Liver (tissue), 9 donors: ENCODE measurements around the gene AP4E1. TPM values are rescaled to one million over a fixed set of nuclear protein-coding genes. Genes with fewer than 3 reads are reported as not detected.

Source experiments
- DNase-seq: peaks from one replicate; pipeline ENCODE4 v3.0.0-alpha.2; 2017; ENCODE audit warnings: low spot score
- H3K27ac ChIP-seq, 2 donors: one replicate each; pipeline ENCODE4 v1.7.0; 2013; ENCODE audit warnings: inconsistent platforms in 2 of 2, low read length in 2 of 2, control low read depth in 1 of 2, low read depth in 1 of 2, mild to moderate bottlenecking in 1 of 2
- H3K27me3 ChIP-seq, 4 donors: one replicate each; pipeline versions ENCODE4 v1.6.1 to v1.7.0; 2013; ENCODE audit warnings: low read length in 3 of 4, inconsistent platforms in 1 of 4, mild to moderate bottlenecking in 1 of 4, moderate library complexity in 1 of 4; ENCODE audit not compliant: control insufficient read depth in 4 of 4, insufficient read depth in 4 of 4
- H3K36me3 ChIP-seq, 4 donors: one replicate each; pipeline versions ENCODE4 v1.6.1 to v1.7.0; 2013; ENCODE audit warnings: low read length in 3 of 4, mild to moderate bottlenecking in 3 of 4, low read depth in 1 of 4, moderate library complexity in 1 of 4; ENCODE audit not compliant: control insufficient read depth in 4 of 4, insufficient read depth in 3 of 4
- H3K4me1 ChIP-seq, 4 donors: one replicate each; pipeline versions ENCODE4 v1.6.1 to v1.7.0; 2013; ENCODE audit warnings: low read length in 3 of 4, mild to moderate bottlenecking in 3 of 4, moderate library complexity in 1 of 4; ENCODE audit not compliant: control insufficient read depth in 4 of 4, insufficient read depth in 4 of 4
- H3K4me3 ChIP-seq, 3 donors: one replicate each; pipeline versions ENCODE4 v1.6.1 to v1.7.0; 2013; ENCODE audit warnings: low read length in 3 of 3, control low read depth in 1 of 3, low read depth in 1 of 3, mild to moderate bottlenecking in 1 of 3
- H3K9ac ChIP-seq, 2 donors: one replicate each; pipeline ENCODE4 v1.7.0; 2013; ENCODE audit warnings: low read length in 2 of 2, mild to moderate bottlenecking in 2 of 2, moderate library complexity in 2 of 2, control low read depth in 1 of 2, low read depth in 1 of 2
- H3K9me3 ChIP-seq, 4 donors: one replicate each; pipeline versions ENCODE4 v1.6.1 to v1.7.0; 2013; ENCODE audit warnings: low read length in 3 of 4; ENCODE audit not compliant: control insufficient read depth in 4 of 4
- EGR1 ChIP-seq, 2 donors: IDR thresholded peaks; 2 replicates each; pipeline ENCODE4 v1.6.1; 2016 to 2018; ENCODE audit warnings: antibody characterized with exemption in 2 of 2, low read depth in 2 of 2
- FOXA1 ChIP-seq: IDR thresholded peaks from 2 replicates; pipeline ENCODE4 v1.6.1; 2016; ENCODE audit warnings: antibody characterized with exemption
- FOXA2 ChIP-seq: IDR thresholded peaks from 2 replicates; pipeline ENCODE4 v1.6.1; 2016; ENCODE audit warnings: antibody characterized with exemption
- GABPA ChIP-seq, 2 donors: IDR thresholded peaks in 1 of 2; conservative IDR thresholded peaks in 1 of 2; 2 replicates each; pipeline ENCODE4 v1.6.1; 2016; ENCODE audit warnings: antibody characterized with exemption in 2 of 2, mild to moderate bottlenecking in 1 of 2, moderate library complexity in 1 of 2
- HNF4A ChIP-seq, 2 donors: conservative IDR thresholded peaks; 2 replicates each; pipeline ENCODE4 v1.6.1; 2016; ENCODE audit warnings: antibody characterized with exemption in 2 of 2, mild to moderate bottlenecking in 2 of 2
- HNF4G ChIP-seq: IDR thresholded peaks from 2 replicates; pipeline ENCODE4 v1.6.1; 2016; ENCODE audit warnings: antibody characterized with exemption
- JUND ChIP-seq, 2 donors: IDR thresholded peaks; 2 replicates each; pipeline ENCODE4 v1.6.1; 2016; ENCODE audit warnings: antibody characterized with exemption in 2 of 2
- MAX ChIP-seq: IDR thresholded peaks from 2 replicates; pipeline ENCODE4 v1.6.1; 2016; ENCODE audit warnings: antibody characterized with exemption
- NR2F2 ChIP-seq: IDR thresholded peaks from 2 replicates; pipeline ENCODE4 v1.6.1; 2016; ENCODE audit warnings: antibody characterized with exemption
- RAD21 ChIP-seq, 2 donors: IDR thresholded peaks; 2 replicates each; pipeline ENCODE4 v1.6.1; 2016; ENCODE audit warnings: antibody characterized with exemption in 2 of 2, mild to moderate bottlenecking in 2 of 2
- RXRA ChIP-seq, 2 donors: IDR thresholded peaks; 2 replicates each; pipeline ENCODE4 v1.6.1; 2017 to 2018; ENCODE audit warnings: antibody characterized with exemption in 2 of 2, mild to moderate bottlenecking in 1 of 2
- SP1 ChIP-seq: IDR thresholded peaks from 2 replicates; pipeline ENCODE4 v1.6.1; 2018; ENCODE audit warnings: antibody characterized with exemption, mild to moderate bottlenecking
- TAF1 ChIP-seq: conservative IDR thresholded peaks from 2 replicates; pipeline ENCODE4 v1.6.1; 2016; ENCODE audit warnings: antibody characterized with exemption, mild to moderate bottlenecking
- YY1 ChIP-seq: IDR thresholded peaks from 2 replicates; pipeline ENCODE4 v1.6.1; 2016; ENCODE audit warnings: antibody characterized with exemption, mild to moderate bottlenecking
- ZBTB33 ChIP-seq: IDR thresholded peaks from 2 replicates; pipeline ENCODE4 v1.6.1; 2016; ENCODE audit warnings: antibody characterized with exemption
- WGBS: extraction: QIAGEN DNeasy Blood & Tissue Kit; methylation state at CpG from one replicate; pipeline ENCODE4 v1.1.7; 2013; 5-methylcytosine and 5-hydroxymethylcytosine counted together
- polyA plus RNA-seq, 2 donors: library from polyadenylated mRNA; stranded (reverse) in 1 of 2; unstranded in 1 of 2; fragments of 200-250 nt in 1 of 2; fragments of >200 nt in 1 of 2; fragmentation: Nextera tagmentation in 1 of 2; extraction: Ambion mirVana in 1 of 2; gene quantifications; one replicate each; pipeline versions ENCODE4 v1.2.1 to v1.2.3, GENCODE V29; 2013 to 2015
- total RNA-seq, 2 donors: library from RNA; depleted of rRNA; stranded (reverse); fragments of >200 nt; gene quantifications; one replicate each; pipeline ENCODE4 v1.2.3, GENCODE V29; 2014
- TF ChIP-seq, protein P1 (sequence below): IDR thresholded peaks from 2 replicates; pipeline ENCODE4 v1.6.1; 2016; ENCODE audit warnings: antibody characterized with exemption, mild to moderate bottlenecking
- TF ChIP-seq, protein P2 (sequence below): IDR thresholded peaks from 2 replicates; pipeline ENCODE4 v1.6.1; 2016; ENCODE audit warnings: antibody characterized with exemption
- donor health status: healthy.
- donor health status: healthy.
- donor health status: healthy.
- donor health status: healthy.
- donor health status: healthy.

Gene AP4E1
- total and polyA plus RNA-seq, 4 donors = 1.3 to 10.2 (median 4.6) TPM

- H3K36me3 ChIP-seq = no peaks in the 10 kb centered on the region
Observed at GRCh38 chr15:51038162-51038973, 129.9 kb downstream of the AP4E1 start.

GRCh38 chr15:51038974-51039319, 130.5 kb downstream of the AP4E1 start:
- no peak for DNase-seq
- no peaks in the 10 kb centered on the region for H3K27me3 ChIP-seq
- H3K9ac ChIP-seq = no peak overlapping the region
- H3K36me3 ChIP-seq = no peaks in the 10 kb centered on the region
- 97% methylated on average over 2 of the region's 2 CpGs for WGBS
- no peak for TF ChIP-seq FOXA2
- H3K9me3 ChIP-seq = no peaks in the 10 kb centered on the region
- no peak overlapping the region for H3K27ac ChIP-seq
- H3K4me1 ChIP-seq = no peaks in the 10 kb centered on the region
- H3K4me3 ChIP-seq = no peak overlapping the region

More at GRCh38 chr15:51038162-51038973, 129.9 kb downstream of the AP4E1 start:
- no peaks in the 10 kb centered on the region for H3K4me1 ChIP-seq
- TF ChIP-seq TAF1 (no peak), EGR1 (IDR thresholded peaks at IDR 0.05; ENCODE audit: low read depth in 2 of 2) (no peak), JUND (IDR thresholded peaks at IDR 0.05) (no peak), ZBTB33 (no peak), HNF4G (no peak), FOXA1 (no peak), RXRA (IDR thresholded peaks at IDR 0.05) (no peak), NR2F2 (no peak), MAX (no peak), FOXA2 (no peak), SP1 (no peak), YY1 (no peak), GABPA (IDR thresholded peaks at IDR 0.05 in 1 of 2, conservative IDR thresholded peaks at IDR 0.05 in 1 of 2) (no peak), RAD21 (IDR thresholded peaks at IDR 0.05) (no peak), HNF4A (conservative IDR thresholded peaks at IDR 0.05) (no peak)
- TF ChIP-seq, protein P1, sequence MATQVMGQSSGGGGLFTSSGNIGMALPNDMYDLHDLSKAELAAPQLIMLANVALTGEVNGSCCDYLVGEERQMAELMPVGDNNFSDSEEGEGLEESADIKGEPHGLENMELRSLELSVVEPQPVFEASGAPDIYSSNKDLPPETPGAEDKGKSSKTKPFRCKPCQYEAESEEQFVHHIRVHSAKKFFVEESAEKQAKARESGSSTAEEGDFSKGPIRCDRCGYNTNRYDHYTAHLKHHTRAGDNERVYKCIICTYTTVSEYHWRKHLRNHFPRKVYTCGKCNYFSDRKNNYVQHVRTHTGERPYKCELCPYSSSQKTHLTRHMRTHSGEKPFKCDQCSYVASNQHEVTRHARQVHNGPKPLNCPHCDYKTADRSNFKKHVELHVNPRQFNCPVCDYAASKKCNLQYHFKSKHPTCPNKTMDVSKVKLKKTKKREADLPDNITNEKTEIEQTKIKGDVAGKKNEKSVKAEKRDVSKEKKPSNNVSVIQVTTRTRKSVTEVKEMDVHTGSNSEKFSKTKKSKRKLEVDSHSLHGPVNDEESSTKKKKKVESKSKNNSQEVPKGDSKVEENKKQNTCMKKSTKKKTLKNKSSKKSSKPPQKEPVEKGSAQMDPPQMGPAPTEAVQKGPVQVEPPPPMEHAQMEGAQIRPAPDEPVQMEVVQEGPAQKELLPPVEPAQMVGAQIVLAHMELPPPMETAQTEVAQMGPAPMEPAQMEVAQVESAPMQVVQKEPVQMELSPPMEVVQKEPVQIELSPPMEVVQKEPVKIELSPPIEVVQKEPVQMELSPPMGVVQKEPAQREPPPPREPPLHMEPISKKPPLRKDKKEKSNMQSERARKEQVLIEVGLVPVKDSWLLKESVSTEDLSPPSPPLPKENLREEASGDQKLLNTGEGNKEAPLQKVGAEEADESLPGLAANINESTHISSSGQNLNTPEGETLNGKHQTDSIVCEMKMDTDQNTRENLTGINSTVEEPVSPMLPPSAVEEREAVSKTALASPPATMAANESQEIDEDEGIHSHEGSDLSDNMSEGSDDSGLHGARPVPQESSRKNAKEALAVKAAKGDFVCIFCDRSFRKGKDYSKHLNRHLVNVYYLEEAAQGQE = no peak
- TF ChIP-seq, protein P2, sequence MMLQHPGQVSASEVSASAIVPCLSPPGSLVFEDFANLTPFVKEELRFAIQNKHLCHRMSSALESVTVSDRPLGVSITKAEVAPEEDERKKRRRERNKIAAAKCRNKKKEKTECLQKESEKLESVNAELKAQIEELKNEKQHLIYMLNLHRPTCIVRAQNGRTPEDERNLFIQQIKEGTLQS = no peak
- H3K9ac ChIP-seq = no peak overlapping the region
- no peak overlapping the region for H3K4me3 ChIP-seq
- H3K27ac ChIP-seq = no peak overlapping the region
- 94% methylated on average over 7 of the region's 7 CpGs for WGBS
- H3K27me3 ChIP-seq = no peaks in the 10 kb centered on the region
- no peaks in the 10 kb centered on the region for H3K9me3 ChIP-seq
- no peak for DNase-seq
